PFSK-1 (cell line): Measurements from ENCODE around the gene PROSER2.

Source experiments
- FOXP2 ChIP-seq: optimal IDR thresholded peaks from 2 replicates; pipeline ENCODE3; 2011; ENCODE audit warnings: borderline replicate concordance, control low read depth, inconsistent platforms; ENCODE audit not compliant: insufficient read depth; ENCODE audit errors: extremely low read length, extremely low read depth
- POLR2AphosphoS5 ChIP-seq: IDR thresholded peaks from 2 replicates; pipeline ENCODE4 v1.6.1; 2012; ENCODE audit warnings: low read depth, mild to moderate bottlenecking, control low read depth, low read length, moderate library complexity
- SIN3A ChIP-seq: IDR thresholded peaks from 2 replicates; pipeline ENCODE4 v1.6.1; 2012; ENCODE audit warnings: mild to moderate bottlenecking, low read length, moderate library complexity, borderline replicate concordance; ENCODE audit not compliant: insufficient read depth
- TAF1 ChIP-seq: IDR thresholded peaks from 2 replicates; pipeline ENCODE4 v1.6.1; 2012; ENCODE audit warnings: low read length, control low read depth, borderline replicate concordance; ENCODE audit not compliant: insufficient read depth
- TF ChIP-seq, protein P1 (sequence below), 2 experiments: IDR thresholded peaks; 2 replicates each; pipeline versions ENCODE4 v1.6.1 to v1.8.0; 2011 to 2012; ENCODE audit warnings: low read depth in 2 of 2, low read length in 2 of 2, control low read depth in 1 of 2, inconsistent platforms in 1 of 2, mild to moderate bottlenecking in 1 of 2, moderate library complexity in 1 of 2; ENCODE audit not compliant: insufficient read depth in 1 of 2

The PROSER2 gene

DNA sequence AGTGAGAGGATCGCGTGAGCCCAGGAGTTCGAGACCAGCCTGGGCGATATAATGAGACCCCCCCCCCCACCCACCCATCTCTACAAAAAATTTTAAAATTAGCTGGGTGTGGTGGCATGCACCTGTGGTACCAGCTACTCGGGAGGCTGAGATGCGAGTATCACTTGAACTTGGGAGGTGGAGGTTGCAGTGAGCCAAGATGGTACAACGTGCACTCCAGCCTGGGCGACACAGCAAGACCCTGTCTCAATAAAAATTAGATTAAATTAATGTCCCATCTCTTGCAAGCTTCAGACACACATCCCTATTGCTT, 391 bp upstream of the PROSER2 start:
- TF ChIP-seq SIN3A (no peak), POLR2AphosphoS5 (no peak), FOXP2 (no peak), TAF1 (no peak)
- TF ChIP-seq, protein P1, sequence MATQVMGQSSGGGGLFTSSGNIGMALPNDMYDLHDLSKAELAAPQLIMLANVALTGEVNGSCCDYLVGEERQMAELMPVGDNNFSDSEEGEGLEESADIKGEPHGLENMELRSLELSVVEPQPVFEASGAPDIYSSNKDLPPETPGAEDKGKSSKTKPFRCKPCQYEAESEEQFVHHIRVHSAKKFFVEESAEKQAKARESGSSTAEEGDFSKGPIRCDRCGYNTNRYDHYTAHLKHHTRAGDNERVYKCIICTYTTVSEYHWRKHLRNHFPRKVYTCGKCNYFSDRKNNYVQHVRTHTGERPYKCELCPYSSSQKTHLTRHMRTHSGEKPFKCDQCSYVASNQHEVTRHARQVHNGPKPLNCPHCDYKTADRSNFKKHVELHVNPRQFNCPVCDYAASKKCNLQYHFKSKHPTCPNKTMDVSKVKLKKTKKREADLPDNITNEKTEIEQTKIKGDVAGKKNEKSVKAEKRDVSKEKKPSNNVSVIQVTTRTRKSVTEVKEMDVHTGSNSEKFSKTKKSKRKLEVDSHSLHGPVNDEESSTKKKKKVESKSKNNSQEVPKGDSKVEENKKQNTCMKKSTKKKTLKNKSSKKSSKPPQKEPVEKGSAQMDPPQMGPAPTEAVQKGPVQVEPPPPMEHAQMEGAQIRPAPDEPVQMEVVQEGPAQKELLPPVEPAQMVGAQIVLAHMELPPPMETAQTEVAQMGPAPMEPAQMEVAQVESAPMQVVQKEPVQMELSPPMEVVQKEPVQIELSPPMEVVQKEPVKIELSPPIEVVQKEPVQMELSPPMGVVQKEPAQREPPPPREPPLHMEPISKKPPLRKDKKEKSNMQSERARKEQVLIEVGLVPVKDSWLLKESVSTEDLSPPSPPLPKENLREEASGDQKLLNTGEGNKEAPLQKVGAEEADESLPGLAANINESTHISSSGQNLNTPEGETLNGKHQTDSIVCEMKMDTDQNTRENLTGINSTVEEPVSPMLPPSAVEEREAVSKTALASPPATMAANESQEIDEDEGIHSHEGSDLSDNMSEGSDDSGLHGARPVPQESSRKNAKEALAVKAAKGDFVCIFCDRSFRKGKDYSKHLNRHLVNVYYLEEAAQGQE (IDR thresholded peaks at IDR 0.05; ENCODE audit: insufficient read depth in 1 of 2, low read depth in 2 of 2, low read length in 2 of 2): no peak

DNA sequence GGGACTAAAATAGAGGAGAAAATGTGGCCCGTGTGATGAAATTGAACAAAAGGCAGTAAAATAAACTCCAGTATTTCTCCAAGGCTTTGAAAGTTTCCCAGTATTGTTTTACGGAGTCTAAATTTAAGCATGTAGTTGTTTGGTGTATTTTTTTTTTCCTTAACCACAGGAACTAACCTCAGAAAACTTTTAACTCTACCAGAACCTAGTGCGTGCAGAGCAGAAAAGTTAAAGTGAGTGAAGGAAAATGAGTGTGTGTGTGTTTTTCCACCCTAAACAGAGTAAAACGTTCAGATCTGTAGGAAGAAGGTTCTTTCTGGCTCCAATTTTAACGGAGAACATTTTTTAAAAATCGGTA, 812 bp downstream of the PROSER2 start:
- TF ChIP-seq SIN3A: no peak

DNA sequence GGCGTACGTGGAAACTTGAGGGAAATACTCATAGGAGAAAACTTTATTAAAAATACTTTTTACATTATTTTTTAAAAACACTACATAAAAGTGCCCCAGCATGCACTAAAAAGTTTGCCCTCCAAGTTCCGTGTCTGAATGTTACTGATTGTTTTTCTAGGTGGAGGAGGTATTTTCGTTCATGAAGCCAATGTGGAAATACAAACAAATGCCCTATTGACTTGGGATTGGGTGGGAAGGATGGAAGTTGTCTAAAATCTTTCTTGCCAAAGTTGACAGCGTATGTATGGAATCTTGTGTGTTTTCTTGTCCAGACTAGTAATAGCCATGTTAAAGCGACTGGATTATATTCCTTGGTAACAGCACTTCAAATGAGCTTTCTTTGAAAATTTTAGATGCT, 1.2 kb downstream of the PROSER2 start:
- TF ChIP-seq TAF1 (no peak), SIN3A (no peak), FOXP2 (no peak), POLR2AphosphoS5 (no peak)
- TF ChIP-seq, protein P1 (IDR thresholded peaks at IDR 0.05; ENCODE audit: insufficient read depth in 1 of 2, low read depth in 2 of 2, low read length in 2 of 2): no peak

DNA sequence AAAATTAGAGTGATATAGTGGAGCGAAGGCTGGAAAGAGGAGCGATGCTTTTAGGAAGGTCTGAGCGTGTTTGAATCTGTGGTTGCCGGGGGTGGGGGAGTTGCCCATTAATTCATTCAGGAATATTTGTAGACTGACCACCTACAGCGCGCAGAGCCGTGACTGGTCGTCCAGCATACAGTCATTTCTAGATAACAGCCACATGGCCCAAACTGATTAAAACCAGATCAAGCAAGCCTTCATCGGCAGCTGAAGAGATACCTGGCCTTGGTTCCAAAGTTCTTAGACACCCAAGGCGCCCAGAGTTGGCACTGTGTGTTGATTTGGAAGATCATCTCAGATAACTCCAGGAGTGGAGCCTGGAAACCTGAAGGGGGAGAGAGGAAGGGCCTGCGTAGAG, 1.7 kb downstream of the PROSER2 start:
- no peak for TF ChIP-seq SIN3A
- TF ChIP-seq, protein P1 (IDR thresholded peaks at IDR 0.05; ENCODE audit: insufficient read depth in 1 of 2, low read depth in 2 of 2, low read length in 2 of 2): no peak
- no peak for TF ChIP-seq TAF1
- TF ChIP-seq POLR2AphosphoS5: no peak
- TF ChIP-seq FOXP2: no peak

DNA sequence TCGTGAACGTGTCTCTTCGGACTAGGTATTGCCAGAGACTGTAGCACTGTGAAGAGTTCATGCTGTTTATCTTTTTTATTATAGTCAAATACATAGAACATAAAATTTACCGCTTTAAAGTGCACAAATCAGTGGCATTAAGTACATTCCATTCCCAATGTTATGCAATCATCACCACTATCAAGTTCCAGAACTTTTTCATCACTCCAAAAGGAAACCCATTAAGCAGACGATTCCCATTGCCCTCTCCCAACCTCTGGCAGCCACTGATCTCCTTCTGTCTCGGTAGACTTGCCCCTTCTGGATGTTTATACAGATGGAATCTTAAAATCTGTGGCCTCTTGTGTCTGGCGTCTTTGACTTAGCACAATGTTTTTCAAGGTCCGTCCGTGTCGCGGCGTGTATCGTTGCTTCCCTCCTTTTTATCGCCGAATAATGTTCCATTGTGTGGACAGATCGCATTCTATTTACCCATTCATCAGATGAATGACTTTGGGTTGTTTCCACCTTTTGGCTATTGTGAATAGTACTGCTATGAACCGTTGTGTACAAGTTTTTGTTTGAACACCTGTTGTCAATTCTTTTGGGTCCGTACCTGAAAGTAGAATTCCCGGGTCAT, 2.7 kb downstream of the PROSER2 start:
- TF ChIP-seq SIN3A (no peak), TAF1 (no peak)
- TF ChIP-seq, protein P1 (IDR thresholded peaks at IDR 0.05; ENCODE audit: insufficient read depth in 1 of 2, low read depth in 2 of 2, low read length in 2 of 2): no peak

DNA sequence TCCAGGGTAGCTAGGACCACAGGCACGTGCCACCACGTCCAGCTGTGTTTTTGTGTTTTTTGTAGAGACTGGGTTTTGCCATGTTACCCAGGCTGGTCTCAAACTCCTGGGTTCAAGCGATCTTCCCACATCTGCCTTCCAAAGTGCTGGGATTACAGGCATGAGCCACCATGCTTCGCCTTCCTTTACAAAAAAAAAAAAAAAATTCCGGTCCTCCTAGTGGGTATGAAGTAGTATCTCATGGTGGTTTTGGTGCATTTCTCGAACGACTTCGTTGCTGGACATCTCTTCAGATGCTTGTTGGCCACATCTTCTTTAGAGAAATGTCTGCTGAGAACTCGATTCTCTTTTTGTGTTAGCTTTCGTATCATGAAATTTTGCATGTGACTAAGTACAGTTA, 3.9 kb downstream of the PROSER2 start:
- TF ChIP-seq SIN3A: no peak
- TF ChIP-seq, protein P1 (IDR thresholded peaks at IDR 0.05; ENCODE audit: insufficient read depth in 1 of 2, low read depth in 2 of 2, low read length in 2 of 2): no peak
- no peak for TF ChIP-seq FOXP2
- no peak for TF ChIP-seq TAF1
- TF ChIP-seq POLR2AphosphoS5: no peak
